HepG2 (cell line): ENCODE measurements around the gene LIMS2. TPM values are rescaled to one million over a fixed set of nuclear protein-coding genes. Genes with fewer than 3 reads are reported as not detected.

Experiments
- ARNT ChIP-seq: fragments of 450-650 bp; IDR thresholded peaks from 2 replicates; pipeline ENCODE4 v1.6.1; 2017
- BRF2 ChIP-seq: sonication (generic); formaldehyde crosslinking; IDR thresholded peaks from 2 replicates; pipeline ENCODE4 v1.8.1; 2022; ENCODE audit warnings: mild to moderate bottlenecking, missing genetic modification reagents
- CTCF ChIP-seq: sonication (generic); formaldehyde crosslinking; IDR thresholded peaks from 2 replicates; pipeline ENCODE4 v1.5.0; 2020; ENCODE audit warnings: mild to moderate bottlenecking, missing genetic modification reagents, moderate library complexity
- DBP ChIP-seq: sonication (generic); formaldehyde crosslinking; IDR thresholded peaks from 2 replicates; pipeline ENCODE4 v1.4.0; 2020; ENCODE audit warnings: missing genetic modification reagents; ENCODE audit errors: not compliant biosample characterization
- HNRNPLL ChIP-seq: fragments of 200-400 bp; formaldehyde crosslinking; IDR thresholded peaks from 2 replicates; pipeline ENCODE4 v1.6.1; 2017; ENCODE audit warnings: mild to moderate bottlenecking, low read depth, low read length; ENCODE audit not compliant: poor library complexity, severe bottlenecking
- KAT2B ChIP-seq: fragments of 150-350 bp; IDR thresholded peaks from 2 replicates; pipeline ENCODE4 v1.6.1; 2014; ENCODE audit warnings: low read depth, low read length, borderline replicate concordance
- NR0B2 ChIP-seq: sonication (generic); formaldehyde crosslinking; IDR thresholded peaks from 2 replicates; pipeline ENCODE4 v1.4.0; 2020; ENCODE audit warnings: mild to moderate bottlenecking, missing genetic modification reagents
- PRMT3 ChIP-seq: sonication (generic); formaldehyde crosslinking; IDR thresholded peaks from 2 replicates; pipeline ENCODE4 v1.8.1; 2022; ENCODE audit warnings: low read depth, mild to moderate bottlenecking, moderate library complexity, missing genetic modification reagents, borderline replicate concordance
- RNF2 ChIP-seq: fragments of 450-650 bp; conservative IDR thresholded peaks from 2 replicates; pipeline ENCODE4 v1.6.1; 2016; ENCODE audit warnings: low read depth
- ZBTB49 ChIP-seq: sonication (generic); formaldehyde crosslinking; IDR thresholded peaks from 2 replicates; pipeline ENCODE4 v1.4.0; 2020; ENCODE audit warnings: missing genetic modification reagents, borderline replicate concordance
- ZBTB8A ChIP-seq: sonication (generic); formaldehyde crosslinking; IDR thresholded peaks from 2 replicates; pipeline ENCODE4 v1.4.0; 2020; ENCODE audit warnings: mild to moderate bottlenecking, low read depth, missing genetic modification reagents, borderline replicate concordance
- ZFP91 ChIP-seq: sonication (generic); formaldehyde crosslinking; IDR thresholded peaks from 2 replicates; pipeline ENCODE4 v1.9.0; 2022; ENCODE audit warnings: missing genetic modification reagents, mild to moderate bottlenecking, borderline replicate concordance
- ZNF20 ChIP-seq: sonication (generic); formaldehyde crosslinking; IDR thresholded peaks from 2 replicates; pipeline ENCODE4 v1.4.0; 2020; ENCODE audit warnings: mild to moderate bottlenecking, moderate library complexity, missing genetic modification reagents
- ZNF24 ChIP-seq: fragments of 450-650 bp; IDR thresholded peaks from 2 replicates; pipeline ENCODE4 v1.6.1; 2017; ENCODE audit warnings: antibody characterized with exemption, mild to moderate bottlenecking
- ZNF282 ChIP-seq: fragments of 450-650 bp; IDR thresholded peaks from 2 replicates; pipeline ENCODE4 v1.6.1; 2018; ENCODE audit not compliant: partially characterized antibody
- ZNF414 ChIP-seq: sonication (generic); formaldehyde crosslinking; IDR thresholded peaks from 2 replicates; pipeline ENCODE4 v1.5.0; 2020; ENCODE audit warnings: missing genetic modification reagents
- ZNF44 ChIP-seq: sonication (generic); formaldehyde crosslinking; IDR thresholded peaks from 2 replicates; pipeline ENCODE4 v1.5.1; 2020; ENCODE audit warnings: mild to moderate bottlenecking, missing genetic modification reagents
- ZNF570 ChIP-seq: sonication (generic); formaldehyde crosslinking; IDR thresholded peaks from 2 replicates; pipeline ENCODE4 v1.4.0; 2020; ENCODE audit warnings: mild to moderate bottlenecking, missing genetic modification reagents, borderline replicate concordance
- ZNF878 ChIP-seq: sonication (generic); formaldehyde crosslinking; IDR thresholded peaks from 2 replicates; pipeline ENCODE4 v1.8.1; 2023; ENCODE audit warnings: mild to moderate bottlenecking, missing genetic modification reagents, moderate library complexity
- polyA plus RNA-seq, 8 experiments: library from polyadenylated mRNA; depleted of rRNA in 3 of 8; stranded (reverse) in 7 of 8; unstranded in 1 of 8; fragments of >200 nt; fragmentation: Illumina TruSeq in 4 of 8; extraction: Trizol in 4 of 8; gene quantifications; 2 replicates each; pipeline versions ENCODE4 v1.2.1 to v1.2.3, GENCODE V29; 2011 to 2016; ENCODE audit warnings: low read depth in 4 of 8, missing spikeins in 1 of 8, mixed read lengths in 1 of 8; ENCODE audit not compliant: insufficient read depth in 1 of 8
- total RNA-seq, 5 experiments: library from RNA; depleted of rRNA; stranded (reverse); fragments of >200 nt; fragmentation: Illumina TruSeq; extraction: Trizol; gene quantifications; 2 replicates each; pipeline ENCODE4 v1.2.3, GENCODE V29; 2016; ENCODE audit warnings: low read depth in 1 of 5

Gene LIMS2
- total and polyA plus RNA-seq, 2 of the 13 experiments (the other 11 are each of a cell fraction or from before 2014, with no cell fraction given) = 1.0 to 1.9 TPM

GRCh38 chr2:127701651-127702394, 26.5 kb upstream of the LIMS2 start (continued):
- no peak for TF ChIP-seq ZNF414 (CRISPR knock-in tag)
- TF ChIP-seq ZNF282 = no peak
- TF ChIP-seq ZNF570 (CRISPR knock-in tag) = peak; percentile 4; the same call in 1 of the 2 replicates
- no peak for TF ChIP-seq ZBTB8A (CRISPR knock-in tag)
- TF ChIP-seq ARNT = no peak
- TF ChIP-seq NR0B2 = peak; percentile 66; the same call in 1 of the 2 replicates
- peak; percentile 90; the same call in 1 of the 2 replicates for TF ChIP-seq PRMT3 (CRISPR knock-in tag)
- peak; percentile 25 for TF ChIP-seq DBP (CRISPR knock-in tag)
- TF ChIP-seq ZNF24 = no peak
- peak; percentile 99 for TF ChIP-seq RNF2
- TF ChIP-seq ZBTB49 (CRISPR knock-in tag) = no peak
- TF ChIP-seq ZNF20 (CRISPR knock-in tag) = no peak
- peak; percentile 89 for TF ChIP-seq HNRNPLL
- TF ChIP-seq ZFP91 (CRISPR knock-in tag) = peak; percentile 59; the same call in 1 of the 2 replicates
- TF ChIP-seq BRF2 (CRISPR knock-in tag) = no peak
- no peak for TF ChIP-seq KAT2B
- TF ChIP-seq CTCF = peak; percentile 44; the same call in 1 of the 2 replicates
- no peak for TF ChIP-seq ZNF878 (CRISPR knock-in tag)
- peak; percentile 77; the same call in 1 of the 2 replicates for TF ChIP-seq ZNF44
